ENCODE data around the gene SH2D3C.

DNA sequence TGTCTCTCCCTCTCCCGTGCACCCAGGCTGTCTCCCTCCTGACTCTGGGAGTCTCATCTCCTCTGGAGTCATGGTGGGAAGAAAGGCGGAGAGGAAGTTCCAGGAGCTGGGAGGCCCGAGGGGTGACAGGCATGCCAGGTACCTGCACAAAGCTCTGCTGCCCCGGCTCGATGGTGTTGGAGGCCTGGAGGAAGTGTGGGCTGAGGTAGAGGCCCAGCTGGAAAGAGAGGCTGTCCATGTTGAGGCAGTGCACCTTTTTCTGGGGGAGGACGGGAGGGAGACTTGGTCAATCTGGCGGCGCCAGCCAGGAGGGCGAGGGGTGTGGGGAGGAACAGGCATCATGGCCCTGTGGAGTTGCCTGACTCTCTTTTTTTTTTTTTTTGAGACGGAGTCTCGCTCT, 40.1 kb upstream of the SH2D3C start:
- TF ChIP-seq, protein P1, sequence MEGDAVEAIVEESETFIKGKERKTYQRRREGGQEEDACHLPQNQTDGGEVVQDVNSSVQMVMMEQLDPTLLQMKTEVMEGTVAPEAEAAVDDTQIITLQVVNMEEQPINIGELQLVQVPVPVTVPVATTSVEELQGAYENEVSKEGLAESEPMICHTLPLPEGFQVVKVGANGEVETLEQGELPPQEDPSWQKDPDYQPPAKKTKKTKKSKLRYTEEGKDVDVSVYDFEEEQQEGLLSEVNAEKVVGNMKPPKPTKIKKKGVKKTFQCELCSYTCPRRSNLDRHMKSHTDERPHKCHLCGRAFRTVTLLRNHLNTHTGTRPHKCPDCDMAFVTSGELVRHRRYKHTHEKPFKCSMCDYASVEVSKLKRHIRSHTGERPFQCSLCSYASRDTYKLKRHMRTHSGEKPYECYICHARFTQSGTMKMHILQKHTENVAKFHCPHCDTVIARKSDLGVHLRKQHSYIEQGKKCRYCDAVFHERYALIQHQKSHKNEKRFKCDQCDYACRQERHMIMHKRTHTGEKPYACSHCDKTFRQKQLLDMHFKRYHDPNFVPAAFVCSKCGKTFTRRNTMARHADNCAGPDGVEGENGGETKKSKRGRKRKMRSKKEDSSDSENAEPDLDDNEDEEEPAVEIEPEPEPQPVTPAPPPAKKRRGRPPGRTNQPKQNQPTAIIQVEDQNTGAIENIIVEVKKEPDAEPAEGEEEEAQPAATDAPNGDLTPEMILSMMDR (IDR thresholded peaks at IDR 0.05): no peak
- TF ChIP-seq POLR2A (IDR thresholded peaks at IDR 0.05): no peak
